ENCODE results near the gene LDHD. TPM values are rescaled to one million over a fixed set of nuclear protein-coding genes. Genes with fewer than 3 reads are reported as not detected.

LDHD gene
- total and polyA plus RNA-seq, 10 of the 15 experiments (the other 5 are each of a cell fraction or from before 2014, with no cell fraction given): 0.10 to 0.12 TPM; not detected in 8

GRCh38 chr16:75138636-75139035 is 22.1 kb upstream of the LDHD start:
- no peaks in the 10 kb centered on the region for H3K27me3 ChIP-seq (replicated peaks in 1 of 2; ENCODE audit: control insufficient read depth in 2 of 2, insufficient read depth in 2 of 2, low read length in 1 of 2)
- DNase-seq (ENCODE audit: low read depth, low spot score): no peak

More at GRCh38 chr16:75138636-75139035, 22.1 kb upstream of the LDHD start:
- no peak overlapping the region for H3K27ac ChIP-seq (ENCODE audit: control insufficient read depth, insufficient read depth)
- H3K4me2 ChIP-seq (ENCODE audit: control insufficient read depth, insufficient read depth): no peak overlapping the region
- H3K9me3 ChIP-seq (replicated peaks; ENCODE audit: control insufficient read depth, insufficient read depth, low read length): no peaks in the 10 kb centered on the region
- in situ Hi-C loops (cut with MboI) (no loop called here), intact Hi-C loops (cut with micrococcal nuclease; ENCODE audit: unreplicated experiment) (no loop called here)
- H3K4me1 ChIP-seq (ENCODE audit: control insufficient read depth, insufficient read depth, low read length): no peaks in the 10 kb centered on the region
- peak; percentile 45; the same call in 1 of the 2 replicates for TF ChIP-seq ATF7 (IDR thresholded peaks at IDR 0.05; ENCODE audit: low read depth)
- no peak for TF ChIP-seq ZNF622 (IDR thresholded peaks at IDR 0.05)
- no peak for TF ChIP-seq RELB (IDR thresholded peaks at IDR 0.05; ENCODE audit: low read depth)
- TF ChIP-seq RUNX3 (IDR thresholded peaks at IDR 0.05; ENCODE audit: low read length): 0 out of 2 replicates have a peak, but pooled peaks have one; percentile 8
- no peak for TF ChIP-seq YY1 (IDR thresholded peaks at IDR 0.05; ENCODE audit: low read depth, low read length)
- TF ChIP-seq REST (IDR thresholded peaks at IDR 0.05; ENCODE audit: low read depth, low read length): no peak
- WGBS (ENCODE audit: insufficient coverage, insufficient replicate concordance, low lambda C conversion rate, missing lambda C conversion rate): 57% methylated on average over 9 of the region's 9 CpGs
- H3K9ac ChIP-seq (ENCODE audit: control insufficient read depth, insufficient read depth, low read length): no peak overlapping the region
- no peaks in the 10 kb centered on the region for H3K79me2 ChIP-seq (ENCODE audit: control insufficient read depth, insufficient read depth, low read length)
- H4K20me1 ChIP-seq (ENCODE audit: control insufficient read depth, insufficient read depth): no peaks in the 10 kb centered on the region
- POLR2A ChIA-PET: interaction anchor here (0.7 kb wide), 1 partner anchor 521 kb away, joined by 5 read pairs; no protein-coding TSS in a partner anchor
- BruUV-seq (replicated peaks): no TSS peak
- SMC1A ChIA-PET (ENCODE audit: uncharacterized antibody, unreplicated experiment): interaction anchor here (2.0 kb wide), 1 partner anchor 276 kb away, joined by 6 read pairs; no protein-coding TSS in a partner anchor
- H3K36me3 ChIP-seq (ENCODE audit: control insufficient read depth in 2 of 2, insufficient read depth in 2 of 2, low read length in 1 of 2): no peaks in the 10 kb centered on the region
- FAIRE-seq (no peak), ATAC-seq (peak; percentile 27; the same call in 2 of the 3 replicates)
- RAD21 ChIA-PET (ENCODE audit: unreplicated experiment): no interaction called here
- H2AFZ ChIP-seq (ENCODE audit: control insufficient read depth, low read depth, low read length): no peak overlapping the region
- CTCF ChIA-PET: no interaction called here
- H3K4me3 ChIP-seq: no peak overlapping the region
